Osteoblast (primary cell): ENCODE results near the gene UPF2. TPM values are rescaled to one million over a fixed set of nuclear protein-coding genes. Genes with fewer than 3 reads are reported as not detected.
A peak's percentile ranks its signal among the peaks of the same experiment; 100 is the strongest.

Experiments
- DNase-seq: peaks from one replicate; pipeline ENCODE4 v3.0.0; 2011; ENCODE audit warnings: low spot score, mixed read lengths; ENCODE audit not compliant: insufficient read length; ENCODE audit errors: missing footprints
- H2AFZ ChIP-seq: 2 replicates; pipeline ENCODE4 v1.6.0; 2011; ENCODE audit warnings: mild to moderate bottlenecking, low read length
- H3K27ac ChIP-seq: 2 replicates; pipeline ENCODE4 v1.5.1; 2011; ENCODE audit warnings: mild to moderate bottlenecking, low read depth, low read length, moderate library complexity
- H3K27me3 ChIP-seq: 2 replicates; pipeline ENCODE4 v1.6.0; 2012; ENCODE audit warnings: mild to moderate bottlenecking, control low read depth, inconsistent platforms, low read length, moderate library complexity; ENCODE audit not compliant: insufficient read depth
- H3K36me3 ChIP-seq: 2 replicates; pipeline ENCODE4 v1.5.1; 2011; ENCODE audit warnings: mild to moderate bottlenecking, low read length, control low read depth, moderate library complexity; ENCODE audit not compliant: insufficient read depth
- H3K4me1 ChIP-seq: 2 replicates; pipeline ENCODE4 v1.5.1; 2011; ENCODE audit warnings: mild to moderate bottlenecking, low read length, control low read depth, moderate library complexity; ENCODE audit not compliant: insufficient read depth
- H3K4me2 ChIP-seq: 2 replicates; pipeline ENCODE4 v1.6.0; 2011; ENCODE audit warnings: mild to moderate bottlenecking, low read length; ENCODE audit not compliant: insufficient read depth
- H3K4me3 ChIP-seq: fragments of 200-600 bp; sonication (generic); 3 replicates; pipeline ENCODE4 v1.5.1; 2012; ENCODE audit warnings: mild to moderate bottlenecking, low read length, inconsistent platforms; ENCODE audit not compliant: insufficient read depth
- H3K79me2 ChIP-seq: 2 replicates; pipeline ENCODE4 v1.6.0; 2012; ENCODE audit warnings: mild to moderate bottlenecking, low read length, control low read depth, inconsistent platforms; ENCODE audit not compliant: insufficient read depth
- H3K9me3 ChIP-seq: 2 replicates; pipeline ENCODE4 v1.5.1; 2011; ENCODE audit warnings: low read depth, low read length, control low read depth
- H4K20me1 ChIP-seq: 2 replicates; pipeline ENCODE4 v1.6.0; 2012; ENCODE audit warnings: mild to moderate bottlenecking, low read length, control low read depth; ENCODE audit not compliant: insufficient read depth
- total RNA-seq: library from RNA; depleted of rRNA; stranded (reverse); fragments of >200 nt; gene quantifications from 2 replicates; pipeline ENCODE4 v1.2.3, GENCODE V29; 2012
- TF ChIP-seq, protein P1 (sequence below): IDR thresholded peaks from 2 replicates; pipeline ENCODE4 v1.5.1; 2011; ENCODE audit warnings: mild to moderate bottlenecking, low read depth, low read length, moderate library complexity; ENCODE audit errors: extremely low read depth

Gene UPF2
- total RNA-seq, 1 donor = 15.9 TPM

DNA sequence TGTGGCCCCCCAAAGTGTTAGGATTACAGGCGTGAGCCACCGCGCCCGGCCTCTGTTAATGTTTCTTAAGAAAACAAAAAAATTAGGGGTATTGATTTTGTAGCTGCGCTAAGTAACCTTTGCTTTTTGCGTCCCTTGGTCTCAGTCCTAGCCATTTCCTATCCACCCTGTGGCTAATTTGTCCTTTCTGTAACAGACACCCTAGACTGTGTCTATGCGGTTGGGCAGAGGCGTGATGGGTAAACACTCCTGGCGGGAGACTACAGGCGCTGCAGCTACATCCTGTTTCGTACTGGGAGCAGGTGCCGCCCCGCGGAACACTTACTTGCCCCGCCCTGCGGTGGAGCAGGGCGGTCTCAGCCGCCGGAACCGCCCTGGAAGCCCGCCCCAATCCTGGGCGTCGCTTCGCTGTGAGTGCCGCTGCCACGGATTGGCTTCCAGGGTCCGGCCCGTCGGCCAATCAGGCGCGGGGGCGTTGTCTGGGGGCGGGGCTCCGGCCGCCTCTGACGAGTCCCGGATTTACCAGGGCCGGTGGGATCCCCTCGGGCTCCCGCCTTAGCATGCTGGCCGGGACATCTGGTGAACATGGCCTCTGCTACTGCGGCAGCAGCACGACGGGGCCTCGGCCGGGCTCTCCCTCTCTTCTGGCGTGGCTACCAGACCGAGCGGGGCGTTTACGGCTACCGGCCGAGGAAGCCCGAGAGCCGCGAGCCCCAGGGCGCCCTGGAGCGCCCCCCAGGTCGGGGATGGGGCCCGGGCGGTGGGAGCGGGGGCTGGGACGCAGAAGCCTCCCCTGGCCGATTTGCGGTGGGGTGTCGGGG is 26.1 kb upstream of the UPF2 start, which contains the start of gene DHTKD1:
TSS of gene DHTKD1 (plus strand) at position 506 of the 821 bp plus-strand sequence. CDS start at position 586, 80 bp downstream.
- TF ChIP-seq, protein P1, sequence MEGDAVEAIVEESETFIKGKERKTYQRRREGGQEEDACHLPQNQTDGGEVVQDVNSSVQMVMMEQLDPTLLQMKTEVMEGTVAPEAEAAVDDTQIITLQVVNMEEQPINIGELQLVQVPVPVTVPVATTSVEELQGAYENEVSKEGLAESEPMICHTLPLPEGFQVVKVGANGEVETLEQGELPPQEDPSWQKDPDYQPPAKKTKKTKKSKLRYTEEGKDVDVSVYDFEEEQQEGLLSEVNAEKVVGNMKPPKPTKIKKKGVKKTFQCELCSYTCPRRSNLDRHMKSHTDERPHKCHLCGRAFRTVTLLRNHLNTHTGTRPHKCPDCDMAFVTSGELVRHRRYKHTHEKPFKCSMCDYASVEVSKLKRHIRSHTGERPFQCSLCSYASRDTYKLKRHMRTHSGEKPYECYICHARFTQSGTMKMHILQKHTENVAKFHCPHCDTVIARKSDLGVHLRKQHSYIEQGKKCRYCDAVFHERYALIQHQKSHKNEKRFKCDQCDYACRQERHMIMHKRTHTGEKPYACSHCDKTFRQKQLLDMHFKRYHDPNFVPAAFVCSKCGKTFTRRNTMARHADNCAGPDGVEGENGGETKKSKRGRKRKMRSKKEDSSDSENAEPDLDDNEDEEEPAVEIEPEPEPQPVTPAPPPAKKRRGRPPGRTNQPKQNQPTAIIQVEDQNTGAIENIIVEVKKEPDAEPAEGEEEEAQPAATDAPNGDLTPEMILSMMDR = peak; percentile 17
- Histone ChIP-seq H3K79me2 (peaks cover 22% of the 10 kb centered on the region), H3K27me3 (no peaks in the 10 kb centered on the region), H3K4me2 (peak within 1 kb of the TSS; percentile 91), H3K36me3 (no peaks in the 10 kb centered on the region), H3K4me1 (peaks cover 18% of the 10 kb centered on the region), H3K4me3 (peak within 1 kb of the TSS; percentile 87), H3K9me3 (no peaks in the 10 kb centered on the region), H3K27ac (peak within 1 kb of the TSS; percentile 75), H4K20me1 (peaks cover 3% of the 10 kb centered on the region), H2AFZ (peak within 1 kb of the TSS; percentile 96)
- peak; percentile 99 for DNase-seq

DNA sequence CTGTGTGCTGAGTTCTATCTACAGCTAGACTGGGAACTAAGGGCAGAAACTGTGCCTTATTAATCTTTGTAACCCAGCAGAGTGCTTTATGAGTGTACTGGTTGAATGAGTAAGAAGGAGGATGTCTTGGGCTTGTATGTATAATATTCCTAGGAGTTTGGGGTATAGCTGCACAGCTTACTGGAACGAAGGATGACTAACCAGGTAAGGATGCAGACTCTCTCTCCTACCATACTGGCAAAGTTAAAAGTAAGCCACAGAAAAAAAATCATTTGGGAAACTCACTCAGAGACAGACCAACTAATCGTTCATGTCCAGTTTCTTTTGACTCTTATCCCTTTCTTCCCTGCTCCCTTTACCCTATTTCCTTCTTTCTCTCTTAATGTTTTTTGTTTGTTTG is 24.7 kb upstream of the UPF2 start:
- DNase-seq = peak; percentile 93
- H3K4me1 ChIP-seq = peaks cover 18% of the 10 kb centered on the region
- H3K4me2 ChIP-seq = peak overlapping the region; percentile 36

DNA sequence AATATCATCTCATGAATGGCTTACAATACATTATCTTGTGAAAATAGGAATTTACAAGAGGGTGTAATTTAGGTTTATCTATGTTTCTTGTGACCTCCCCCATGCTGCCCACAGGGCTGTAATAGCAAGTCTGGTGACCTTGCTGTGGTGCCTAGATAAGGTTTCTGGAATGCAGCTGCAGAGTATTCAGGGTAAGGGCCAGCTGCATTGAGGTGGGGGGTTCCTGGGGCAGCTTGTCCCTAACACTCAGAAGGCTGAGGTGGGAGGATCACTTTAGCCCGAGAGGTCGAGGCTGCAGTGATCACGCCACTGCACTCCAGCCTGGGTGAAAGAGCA is 20.8 kb upstream of the UPF2 start:
- no peaks in the 10 kb centered on the region for H3K9me3 ChIP-seq
- TF ChIP-seq, protein P1 = no peak
- H3K4me1 ChIP-seq = peaks cover 7% of the 10 kb centered on the region
- H3K27ac ChIP-seq = no peak overlapping the region
- no peaks in the 10 kb centered on the region for H3K27me3 ChIP-seq
- H3K79me2 ChIP-seq = no peaks in the 10 kb centered on the region
- no peak overlapping the region for H3K4me2 ChIP-seq
- DNase-seq = no peak
- no peak overlapping the region for H2AFZ ChIP-seq
- H3K4me3 ChIP-seq = no peak overlapping the region
- no peaks in the 10 kb centered on the region for H3K36me3 ChIP-seq
- no peaks in the 10 kb centered on the region for H4K20me1 ChIP-seq

More for the DNA sequence above, 24.7 kb upstream of the UPF2 start:
- Histone ChIP-seq H3K9me3 (no peaks in the 10 kb centered on the region), H3K27me3 (no peaks in the 10 kb centered on the region), H3K27ac (peak overlapping the region; percentile 69), H3K36me3 (no peaks in the 10 kb centered on the region), H3K4me3 (peak overlapping the region; percentile 33), H3K79me2 (peaks cover 19% of the 10 kb centered on the region), H4K20me1 (peaks cover 3% of the 10 kb centered on the region), H2AFZ (peak overlapping the region; percentile 72)
- TF ChIP-seq, protein P1 = no peak

DNA sequence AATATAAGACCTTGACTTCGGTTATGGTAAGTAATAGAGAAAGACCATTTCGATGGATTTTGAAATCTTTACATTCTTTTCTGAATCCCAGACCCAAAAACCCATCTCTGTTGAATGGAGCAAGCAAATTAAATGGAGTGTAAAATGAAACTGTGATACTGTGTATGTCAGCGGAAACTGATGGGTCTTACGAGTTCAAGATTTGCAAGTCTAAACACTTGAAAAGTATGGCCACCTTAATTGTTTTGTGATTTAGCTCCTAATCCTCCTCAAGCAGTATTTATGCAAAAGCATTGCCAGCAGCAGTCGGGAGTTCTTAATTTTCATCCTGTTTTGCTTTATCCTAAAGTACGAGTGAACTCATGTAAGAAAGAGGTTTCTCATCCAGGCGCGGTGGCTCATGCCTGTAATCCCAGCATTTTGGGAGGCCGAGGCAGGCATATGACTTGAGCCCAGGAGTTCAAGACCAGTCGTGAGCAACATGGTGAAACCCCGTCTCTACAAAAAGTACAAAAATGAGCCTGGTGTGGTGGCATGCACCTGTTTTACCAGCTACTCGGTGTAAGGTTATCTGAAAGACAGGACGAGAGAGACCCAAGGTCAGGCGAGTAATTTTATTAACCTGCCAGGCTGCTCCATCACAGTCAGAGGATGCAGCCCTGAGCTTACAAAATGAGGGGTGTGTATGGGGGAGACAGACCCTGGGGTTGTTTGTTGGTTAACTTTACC is 20.3 kb upstream of the UPF2 start:
- no peaks in the 10 kb centered on the region for H3K27me3 ChIP-seq
- H3K4me1 ChIP-seq = peaks cover 7% of the 10 kb centered on the region
- TF ChIP-seq, protein P1 = no peak
- no peak overlapping the region for H3K4me2 ChIP-seq
- H3K79me2 ChIP-seq = no peaks in the 10 kb centered on the region
- H4K20me1 ChIP-seq = no peaks in the 10 kb centered on the region
- H3K9me3 ChIP-seq = no peaks in the 10 kb centered on the region
- no peak overlapping the region for H3K27ac ChIP-seq
- H2AFZ ChIP-seq = peak overlapping the region; percentile 51
- no peak for DNase-seq
- no peaks in the 10 kb centered on the region for H3K36me3 ChIP-seq
- no peak overlapping the region for H3K4me3 ChIP-seq
